ENCODE results near the gene TMEM69.
"Not testable (repeated sequence)": the region's sequence is repeated elsewhere in the genome, so short reads cannot be mapped to it uniquely, and the experiment has no call there.

TMEM69 gene
- 13.3 reads per million, percentile 38 among the genes with 10 or more reads in this experiment for total RNA-seq

- peak; percentile 64 for DNase-seq
Observed at GRCh38 chr1:45687754-45688740, at the start of gene TMEM69. Gene TMEM69 (plus strand): TSS chr1:45688181. CDS start chr1:45691069, 2,888 bp downstream.

GRCh38 chr1:45640293-45640692 is 47.7 kb upstream of the TMEM69 start:
- DNase-seq: no peak

GRCh38 chr1:45643321-45643720 is 44.7 kb upstream of the TMEM69 start:
- DNase-seq: no peak

- DNase-seq: no peak
Observed at GRCh38 chr1:45643978-45644377, 44.0 kb upstream of the TMEM69 start.

- no peak for DNase-seq
Observed at GRCh38 chr1:45644661-45645060, 43.3 kb upstream of the TMEM69 start.

GRCh38 chr1:45647248-45648021 is 40.5 kb upstream of the TMEM69 start:
- no peak for DNase-seq

- DNase-seq: no peak
Observed at GRCh38 chr1:45654540-45655280, 33.3 kb upstream of the TMEM69 start.

- no peak for DNase-seq
Observed at GRCh38 chr1:45656573-45657226, 31.3 kb upstream of the TMEM69 start.

- DNase-seq: no peak
Observed at GRCh38 chr1:45658171-45658570, 29.8 kb upstream of the TMEM69 start.

- DNase-seq: no peak
Observed at GRCh38 chr1:45659222-45659621, 28.8 kb upstream of the TMEM69 start.

GRCh38 chr1:45660336-45660735 is 27.6 kb upstream of the TMEM69 start:
- no peak for DNase-seq

- DNase-seq: no peak
Observed at GRCh38 chr1:45666836-45667235, 21.1 kb upstream of the TMEM69 start.

GRCh38 chr1:45667321-45668111 is 20.5 kb upstream of the TMEM69 start:
- no peak for DNase-seq

GRCh38 chr1:45668526-45668925 is 19.5 kb upstream of the TMEM69 start:
- DNase-seq: no peak

GRCh38 chr1:45669379-45669778 is 18.6 kb upstream of the TMEM69 start:
- DNase-seq: no peak

- no peak for DNase-seq
Observed at GRCh38 chr1:45669859-45670655, 17.9 kb upstream of the TMEM69 start.

GRCh38 chr1:45673956-45674355 is 14.0 kb upstream of the TMEM69 start:
- DNase-seq: no peak

GRCh38 chr1:45674478-45674877 is 13.5 kb upstream of the TMEM69 start:
- DNase-seq: no peak

- DNase-seq: not testable (repeated sequence)
Observed at GRCh38 chr1:45676553-45676952, 11.4 kb upstream of the TMEM69 start.

- DNase-seq: no peak
Observed at GRCh38 chr1:45677751-45678245, 10.2 kb upstream of the TMEM69 start.
